Liver (tissue), 9 donors: ENCODE data around the gene RAB3C. TPM values are rescaled to one million over a fixed set of nuclear protein-coding genes. Genes with fewer than 3 reads are reported as not detected.

Source experiments
- DNase-seq: peaks from one replicate; pipeline ENCODE4 v3.0.0-alpha.2; 2017; ENCODE audit warnings: low spot score
- H3K27ac ChIP-seq, 2 donors: one replicate each; pipeline ENCODE4 v1.7.0; 2013; ENCODE audit warnings: inconsistent platforms in 2 of 2, low read length in 2 of 2, control low read depth in 1 of 2, low read depth in 1 of 2, mild to moderate bottlenecking in 1 of 2
- H3K27me3 ChIP-seq, 4 donors: one replicate each; pipeline versions ENCODE4 v1.6.1 to v1.7.0; 2013; ENCODE audit warnings: low read length in 3 of 4, inconsistent platforms in 1 of 4, mild to moderate bottlenecking in 1 of 4, moderate library complexity in 1 of 4; ENCODE audit not compliant: control insufficient read depth in 4 of 4, insufficient read depth in 4 of 4
- H3K36me3 ChIP-seq, 4 donors: one replicate each; pipeline versions ENCODE4 v1.6.1 to v1.7.0; 2013; ENCODE audit warnings: low read length in 3 of 4, mild to moderate bottlenecking in 3 of 4, low read depth in 1 of 4, moderate library complexity in 1 of 4; ENCODE audit not compliant: control insufficient read depth in 4 of 4, insufficient read depth in 3 of 4
- H3K4me1 ChIP-seq, 4 donors: one replicate each; pipeline versions ENCODE4 v1.6.1 to v1.7.0; 2013; ENCODE audit warnings: low read length in 3 of 4, mild to moderate bottlenecking in 3 of 4, moderate library complexity in 1 of 4; ENCODE audit not compliant: control insufficient read depth in 4 of 4, insufficient read depth in 4 of 4
- H3K4me3 ChIP-seq, 3 donors: one replicate each; pipeline versions ENCODE4 v1.6.1 to v1.7.0; 2013; ENCODE audit warnings: low read length in 3 of 3, control low read depth in 1 of 3, low read depth in 1 of 3, mild to moderate bottlenecking in 1 of 3
- H3K9ac ChIP-seq, 2 donors: one replicate each; pipeline ENCODE4 v1.7.0; 2013; ENCODE audit warnings: low read length in 2 of 2, mild to moderate bottlenecking in 2 of 2, moderate library complexity in 2 of 2, control low read depth in 1 of 2, low read depth in 1 of 2
- H3K9me3 ChIP-seq, 4 donors: one replicate each; pipeline versions ENCODE4 v1.6.1 to v1.7.0; 2013; ENCODE audit warnings: low read length in 3 of 4; ENCODE audit not compliant: control insufficient read depth in 4 of 4
- CTCF ChIP-seq: fragments of 150-350 bp; IDR thresholded peaks from 2 replicates; pipeline ENCODE4 v1.5.1; 2017; ENCODE audit warnings: improper control_type of control experiment, low read depth, low read length; ENCODE audit not compliant: missing input control
- FOXA1 ChIP-seq: IDR thresholded peaks from 2 replicates; pipeline ENCODE4 v1.6.1; 2016; ENCODE audit warnings: antibody characterized with exemption
- FOXA2 ChIP-seq: IDR thresholded peaks from 2 replicates; pipeline ENCODE4 v1.6.1; 2016; ENCODE audit warnings: antibody characterized with exemption
- GABPA ChIP-seq, 2 donors: IDR thresholded peaks in 1 of 2; conservative IDR thresholded peaks in 1 of 2; 2 replicates each; pipeline ENCODE4 v1.6.1; 2016; ENCODE audit warnings: antibody characterized with exemption in 2 of 2, mild to moderate bottlenecking in 1 of 2, moderate library complexity in 1 of 2
- HNF4G ChIP-seq: IDR thresholded peaks from 2 replicates; pipeline ENCODE4 v1.6.1; 2016; ENCODE audit warnings: antibody characterized with exemption
- JUND ChIP-seq, 2 donors: IDR thresholded peaks; 2 replicates each; pipeline ENCODE4 v1.6.1; 2016; ENCODE audit warnings: antibody characterized with exemption in 2 of 2
- MAX ChIP-seq: IDR thresholded peaks from 2 replicates; pipeline ENCODE4 v1.6.1; 2016; ENCODE audit warnings: antibody characterized with exemption
- NR2F2 ChIP-seq: IDR thresholded peaks from 2 replicates; pipeline ENCODE4 v1.6.1; 2016; ENCODE audit warnings: antibody characterized with exemption
- REST ChIP-seq: IDR thresholded peaks from 2 replicates; pipeline ENCODE4 v1.6.1; 2016; ENCODE audit warnings: antibody characterized with exemption, mild to moderate bottlenecking
- RXRA ChIP-seq, 2 donors: IDR thresholded peaks; 2 replicates each; pipeline ENCODE4 v1.6.1; 2017 to 2018; ENCODE audit warnings: antibody characterized with exemption in 2 of 2, mild to moderate bottlenecking in 1 of 2
- SP1 ChIP-seq: IDR thresholded peaks from 2 replicates; pipeline ENCODE4 v1.6.1; 2018; ENCODE audit warnings: antibody characterized with exemption, mild to moderate bottlenecking
- TAF1 ChIP-seq: conservative IDR thresholded peaks from 2 replicates; pipeline ENCODE4 v1.6.1; 2016; ENCODE audit warnings: antibody characterized with exemption, mild to moderate bottlenecking
- YY1 ChIP-seq: IDR thresholded peaks from 2 replicates; pipeline ENCODE4 v1.6.1; 2016; ENCODE audit warnings: antibody characterized with exemption, mild to moderate bottlenecking
- WGBS: extraction: QIAGEN DNeasy Blood & Tissue Kit; methylation state at CpG from one replicate; pipeline ENCODE4 v1.1.7; 2013; 5-methylcytosine and 5-hydroxymethylcytosine counted together
- polyA plus RNA-seq, 2 donors: library from polyadenylated mRNA; stranded (reverse) in 1 of 2; unstranded in 1 of 2; fragments of 200-250 nt in 1 of 2; fragments of >200 nt in 1 of 2; fragmentation: Nextera tagmentation in 1 of 2; extraction: Ambion mirVana in 1 of 2; gene quantifications; one replicate each; pipeline versions ENCODE4 v1.2.1 to v1.2.3, GENCODE V29; 2013 to 2015
- total RNA-seq, 2 donors: library from RNA; depleted of rRNA; stranded (reverse); fragments of >200 nt; gene quantifications; one replicate each; pipeline ENCODE4 v1.2.3, GENCODE V29; 2014
- TF ChIP-seq, protein P1 (sequence below): IDR thresholded peaks from 2 replicates; pipeline ENCODE4 v1.6.1; 2016; ENCODE audit warnings: antibody characterized with exemption
- donor health status: healthy.
- donor health status: healthy.
- donor health status: healthy.
- donor health status: healthy.
- donor health status: healthy.

The RAB3C gene
- total and polyA plus RNA-seq, 4 donors, result 0.72 to 4.6 (median 1.3) TPM

DNA sequence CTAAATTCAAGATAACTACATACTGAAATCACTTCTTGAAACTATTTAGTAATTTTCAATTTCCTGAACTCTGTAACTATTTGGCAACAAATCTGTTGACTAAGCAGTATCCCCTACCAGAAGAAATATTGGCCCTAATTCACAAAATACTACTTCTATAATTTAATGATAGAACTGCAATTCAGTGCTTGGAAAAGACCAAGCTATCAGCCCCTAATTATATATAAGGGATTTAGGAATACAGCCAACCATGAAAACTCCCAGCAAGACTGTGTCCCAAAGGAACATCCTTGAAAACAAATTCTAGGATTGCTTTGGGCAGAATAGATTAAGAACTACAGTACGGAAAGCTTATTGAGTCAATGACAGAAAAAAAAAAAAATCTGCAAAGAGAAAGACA, 169.2 kb downstream of the RAB3C start:
- DNase-seq, result no peak
- Histone ChIP-seq H3K36me3 (no peaks in the 10 kb centered on the region), H3K9me3 (no peaks in the 10 kb centered on the region), H3K27ac (no peak overlapping the region), H3K27me3 (no peaks in the 10 kb centered on the region), H3K4me3 (no peak overlapping the region), H3K4me1 (peaks cover 0 to 17% (median 2%) of the 10 kb centered on the region in 4 donors), H3K9ac (no peak overlapping the region)
- no peak for TF ChIP-seq JUND (IDR thresholded peaks at IDR 0.05)
- 92% methylated on average over 1 of the region's 1 CpG for WGBS

GRCh38 chr5:58753446-58753845, 170.6 kb downstream of the RAB3C start:
- TF ChIP-seq GABPA (IDR thresholded peaks at IDR 0.05 in 1 of 2, conservative IDR thresholded peaks at IDR 0.05 in 1 of 2) (no peak), CTCF (no peak), REST (no peak), TAF1 (no peak), RXRA (IDR thresholded peaks at IDR 0.05) (no peak)
- Histone ChIP-seq H3K4me3 (no peak overlapping the region), H3K36me3 (no peaks in the 10 kb centered on the region), H3K4me1 (peaks cover 0 to 17% (median 2%) of the 10 kb centered on the region in 4 donors), H3K27ac (no peak overlapping the region), H3K27me3 (no peaks in the 10 kb centered on the region), H3K9me3 (no peaks in the 10 kb centered on the region), H3K9ac (no peak overlapping the region)
- DNase-seq, result no peak
- WGBS, result 93% methylated on average over 5 of the region's 5 CpGs

DNA sequence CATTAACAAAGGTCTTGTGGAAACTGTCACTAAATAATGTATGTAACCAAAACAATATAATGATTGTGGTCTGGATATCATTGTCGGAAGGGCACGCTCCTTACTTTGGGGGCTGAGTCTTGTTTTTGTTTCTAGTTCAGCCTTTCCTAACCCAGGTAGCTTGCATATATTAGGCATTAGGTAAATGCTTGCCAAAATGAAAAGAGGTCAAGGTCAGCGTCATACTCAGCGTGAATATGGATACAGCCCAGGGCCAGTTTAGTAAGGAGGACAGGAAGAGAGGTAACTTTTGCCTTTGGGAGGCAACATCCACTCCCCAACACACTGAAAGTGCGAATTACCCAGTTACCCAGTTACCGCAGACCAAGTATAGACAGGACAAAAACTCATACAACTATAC, 171.4 kb downstream of the RAB3C start:
- no peak overlapping the region for H3K9ac ChIP-seq
- no peaks in the 10 kb centered on the region for H3K36me3 ChIP-seq
- no peak overlapping the region for H3K27ac ChIP-seq
- H3K4me3 ChIP-seq, result no peak overlapping the region
- no peak for DNase-seq
- 66% methylated on average over 6 of the region's 6 CpGs for WGBS
- no peaks in the 10 kb centered on the region for H3K27me3 ChIP-seq
- H3K4me1 ChIP-seq, result peaks cover 1 to 21% (median 6%) of the 10 kb centered on the region in 4 donors
- H3K9me3 ChIP-seq, result no peaks in the 10 kb centered on the region
- TF ChIP-seq, protein P1, sequence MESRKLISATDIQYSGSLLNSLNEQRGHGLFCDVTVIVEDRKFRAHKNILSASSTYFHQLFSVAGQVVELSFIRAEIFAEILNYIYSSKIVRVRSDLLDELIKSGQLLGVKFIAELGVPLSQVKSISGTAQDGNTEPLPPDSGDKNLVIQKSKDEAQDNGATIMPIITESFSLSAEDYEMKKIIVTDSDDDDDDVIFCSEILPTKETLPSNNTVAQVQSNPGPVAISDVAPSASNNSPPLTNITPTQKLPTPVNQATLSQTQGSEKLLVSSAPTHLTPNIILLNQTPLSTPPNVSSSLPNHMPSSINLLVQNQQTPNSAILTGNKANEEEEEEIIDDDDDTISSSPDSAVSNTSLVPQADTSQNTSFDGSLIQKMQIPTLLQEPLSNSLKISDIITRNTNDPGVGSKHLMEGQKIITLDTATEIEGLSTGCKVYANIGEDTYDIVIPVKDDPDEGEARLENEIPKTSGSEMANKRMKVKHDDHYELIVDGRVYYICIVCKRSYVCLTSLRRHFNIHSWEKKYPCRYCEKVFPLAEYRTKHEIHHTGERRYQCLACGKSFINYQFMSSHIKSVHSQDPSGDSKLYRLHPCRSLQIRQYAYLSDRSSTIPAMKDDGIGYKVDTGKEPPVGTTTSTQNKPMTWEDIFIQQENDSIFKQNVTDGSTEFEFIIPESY, result no peak
- no peak for TF ChIP-seq HNF4G
- TF ChIP-seq CTCF, result no peak
- no peak for TF ChIP-seq MAX
- TF ChIP-seq RXRA (IDR thresholded peaks at IDR 0.05), result no peak
- TF ChIP-seq REST, result no peak
- no peak for TF ChIP-seq GABPA (IDR thresholded peaks at IDR 0.05 in 1 of 2, conservative IDR thresholded peaks at IDR 0.05 in 1 of 2)
- TF ChIP-seq FOXA2, result no peak
- TF ChIP-seq FOXA1, result no peak
- TF ChIP-seq SP1, result no peak
- TF ChIP-seq YY1, result no peak
- no peak for TF ChIP-seq NR2F2
- no peak for TF ChIP-seq JUND (IDR thresholded peaks at IDR 0.05)
